K562 (cell line): Measurements from ENCODE around the gene OGDH. TPM values are rescaled to one million over a fixed set of nuclear protein-coding genes. Genes with fewer than 3 reads are reported as not detected.

Experiments
- ATAC-seq: fragments of 200-7000 bp; cut with Tn5 transposase; 3 replicates; pipeline ENCODE4 v1.9.1; 2020; ENCODE audit warnings: moderate library complexity
- BruUV-seq: library from RNA; stranded (reverse); fragments of 400-500 nt; replicated peaks from 2 replicates; lab custom pipeline; 2021; lab: Mats Ljungman, UMichigan
- CTCF ChIA-PET: fragments of 300-600 bp; formaldehyde crosslinking; extraction: SDS; loops from one replicate; lab custom pipeline; 2021; ENCODE audit warnings: low intra/inter-chr PET ratio; lab: Yijun Ruan, JAX
- POLR2A ChIA-PET: fragments of 300-600, 350-650 bp; sonication (Branson Sonifier 250); formaldehyde crosslinking; extraction: SDS; loops from one replicate; lab custom pipeline; 2021; ENCODE audit warnings: antibody characterized with exemption, inconsistent platforms; lab: Yijun Ruan, JAX
- DNase-seq, 4 experiments: peaks; one replicate each; pipeline versions ENCODE4 v3.0.0 to v3.0.0-alpha.2; 2011 to 2018; ENCODE audit warnings: low spot score in 3 of 4, mixed read lengths in 3 of 4; ENCODE audit errors: extremely low read depth in 1 of 4
- FAIRE-seq: peaks from 2 replicates; lab custom pipeline; 2011; peaks lifted over from hg19 to GRCh38; lab: Jason Lieb, UNC
- H2AFZ ChIP-seq: 2 replicates; pipeline ENCODE4 v1.6.0; 2011; ENCODE audit warnings: low read depth, low read length, control low read depth, inconsistent platforms
- H3K27ac ChIP-seq: fragments of 200-600 bp; 3 replicates; pipeline ENCODE4 v1.8.0; 2011; ENCODE audit warnings: low read depth, mild to moderate bottlenecking, control low read depth, inconsistent platforms, low read length, moderate library complexity, mixed read lengths; ENCODE audit errors: extremely low read depth
- H3K27me3 ChIP-seq, 2 experiments: fragments of 300-600 bp in 1 of 2; 2 replicates in 1 of 2; 3 replicates in 1 of 2; pipeline versions ENCODE4 v1.6.0 to v1.8.0; 2011; ENCODE audit warnings: inconsistent platforms in 2 of 2, low read length in 2 of 2, mild to moderate bottlenecking in 1 of 2, mixed read lengths in 1 of 2, moderate library complexity in 1 of 2; ENCODE audit not compliant: control insufficient read depth in 2 of 2, insufficient read depth in 2 of 2
- H3K36me3 ChIP-seq: fragments of 300-600 bp; 3 replicates; pipeline ENCODE4 v1.8.0; 2011; ENCODE audit warnings: mild to moderate bottlenecking, low read length, inconsistent platforms; ENCODE audit not compliant: control insufficient read depth, insufficient read depth
- H3K4me1 ChIP-seq, 2 experiments: fragments of 200-600 bp in 1 of 2; replicated peaks in 1 of 2; 2 replicates in 1 of 2; 3 replicates in 1 of 2; pipeline versions ENCODE4 v1.5.1 to v1.8.0; 2011; ENCODE audit warnings: inconsistent platforms in 2 of 2, low read length in 2 of 2, mild to moderate bottlenecking in 1 of 2, mixed read lengths in 1 of 2, moderate library complexity in 1 of 2; ENCODE audit not compliant: control insufficient read depth in 2 of 2, insufficient read depth in 2 of 2
- H3K4me2 ChIP-seq: 2 replicates; pipeline ENCODE4 v1.6.1; 2011; ENCODE audit warnings: low read length, control low read depth, inconsistent platforms, mixed read lengths; ENCODE audit not compliant: insufficient read depth
- H3K4me3 ChIP-seq: fragments of 200-600 bp; sonication (generic), shearing (Covaris generic); 2 replicates; pipeline ENCODE4 v1.5.1; 2016; ENCODE audit warnings: control low read depth, inconsistent platforms
- H3K79me2 ChIP-seq: fragments of 200-600 bp; 3 replicates; pipeline ENCODE4 v1.8.0; 2011; ENCODE audit warnings: low read length, inconsistent platforms; ENCODE audit not compliant: control insufficient read depth, insufficient read depth
- H3K9ac ChIP-seq, 2 experiments: 2 replicates each; pipeline versions ENCODE4 v1.6.0 to v1.6.1; 2011; ENCODE audit warnings: low read depth in 2 of 2, low read length in 2 of 2, control low read depth in 1 of 2, inconsistent platforms in 1 of 2, mild to moderate bottlenecking in 1 of 2, mixed read lengths in 1 of 2; ENCODE audit not compliant: insufficient read depth in 1 of 2
- H3K9me1 ChIP-seq: one replicate; pipeline ENCODE4 v1.6.0; 2011; ENCODE audit warnings: inconsistent platforms, mild to moderate bottlenecking, low read length, moderate library complexity; ENCODE audit not compliant: control insufficient read depth, insufficient read depth
- H3K9me3 ChIP-seq: replicated peaks from 2 replicates; pipeline ENCODE4 v1.5.1; 2011; ENCODE audit warnings: low read depth, low read length, inconsistent platforms; ENCODE audit not compliant: control insufficient read depth, insufficient read depth
- H4K20me1 ChIP-seq: replicated peaks from 2 replicates; pipeline ENCODE4 v1.6.1; 2011; ENCODE audit warnings: low read length, inconsistent platforms, mixed read lengths; ENCODE audit not compliant: control insufficient read depth, insufficient read depth
- RERE ChIP-seq: sonication (generic); formaldehyde crosslinking; IDR thresholded peaks from 2 replicates; pipeline ENCODE4 v1.8.0; 2023; ENCODE audit warnings: missing genetic modification reagents, mild to moderate bottlenecking, borderline replicate concordance
- TEAD1 ChIP-seq, 2 experiments: fragments of 450-650 bp in 1 of 2; sonication (generic) in 1 of 2; formaldehyde crosslinking; IDR thresholded peaks; 2 replicates each; pipeline versions ENCODE4 v1.4.0 to v1.8.0; 2020 to 2022; ENCODE audit warnings: mild to moderate bottlenecking in 2 of 2, missing genetic modification reagents in 1 of 2
- ZBTB40 ChIP-seq, 2 experiments: fragments of 450-650 bp in 1 of 2; sonication (generic) in 1 of 2; formaldehyde crosslinking in 1 of 2; IDR thresholded peaks; 2 replicates each; pipeline versions ENCODE4 v1.7.1 to v1.9.0; 2016 to 2022; ENCODE audit warnings: inconsistent platforms in 1 of 2, mild to moderate bottlenecking in 1 of 2, missing genetic modification reagents in 1 of 2
- WGBS: fragments of 100-300 bp; shearing (Covaris generic); methylation state at CpG from one replicate; pipeline ENCODE4 v1.1.6; 2016; ENCODE audit warnings: low coverage, mixed read lengths; ENCODE audit not compliant: insufficient coverage; ENCODE audit errors: missing lambda C conversion rate; 5-methylcytosine and 5-hydroxymethylcytosine counted together
- in situ Hi-C: fragments of 300-500 bp; cut with MboI; formaldehyde crosslinking; loops from 4 replicates; pipeline ENCODE4 v1.15.0; 2018; ENCODE audit warnings: inconsistent platforms, mixed read lengths
- intact Hi-C: fragments of 100-400 bp; cut with micrococcal nuclease; formaldehyde crosslinking; loops from 2 replicates; pipeline ENCODE4 v1.14.2; 2022
- polyA plus RNA-seq, 8 experiments: library from polyadenylated mRNA; depleted of rRNA in 4 of 8; stranded (reverse) in 5 of 8; unstranded in 3 of 8; fragments of >200 nt; fragmentation: Nextera tagmentation in 2 of 8; fragmentation: Illumina TruSeq in 1 of 8; extraction: Ambion mirVana in 2 of 8; extraction: Trizol in 1 of 8; gene quantifications; 2 replicates each; pipeline versions ENCODE4 v1.2.1 to v1.2.3, GENCODE V29; 2011 to 2014; ENCODE audit warnings: inconsistent platforms in 1 of 8, missing spikeins in 1 of 8
- total RNA-seq, 7 experiments: library from RNA; depleted of rRNA in 6 of 7; stranded (reverse); fragments of >200 nt in 6 of 7; fragmentation: Illumina TruSeq in 2 of 7; extraction: Trizol in 2 of 7; gene quantifications; 2 replicates each; pipeline versions ENCODE4 v1.2.1 to v1.2.3, GENCODE V29; 2011 to 2021; ENCODE audit warnings: low replicate concordance in 1 of 7

The OGDH gene
- total and polyA plus RNA-seq, 9 of the 15 experiments (the other 6 are each of a cell fraction or from before 2014, with no cell fraction given): 3.1 to 80.3 (median 23.5) TPM

GRCh38 chr7:44750921-44751571 lies 144.6 kb downstream of the OGDH start:
- no peak overlapping the region for H2AFZ ChIP-seq
- FAIRE-seq: no peak
- no peak for ATAC-seq
- CTCF ChIA-PET: no interaction called here
- no peak overlapping the region for H3K27ac ChIP-seq
- no TSS peak for BruUV-seq
- H3K79me2 ChIP-seq: peaks cover 57% of the 10 kb centered on the region
- intact Hi-C loops (no loop called here), in situ Hi-C loops (no loop called here)
- H3K4me3 ChIP-seq: no peak overlapping the region
- no peaks in the 10 kb centered on the region for H3K9me3 ChIP-seq
- peaks cover 14% of the 10 kb centered on the region for H4K20me1 ChIP-seq
- H3K27me3 ChIP-seq: no peaks in the 10 kb centered on the region
- no peaks in the 10 kb centered on the region for H3K9me1 ChIP-seq
- peaks cover 26% of the 10 kb centered on the region in 2 experiments; a peak in 4 of 5 replicates for H3K4me1 ChIP-seq
- POLR2A ChIA-PET: interaction anchor here (0.6 to 1.1 kb wide), 3 partner anchors 11 to 257 kb away, joined by 3 to 4 read pairs (median 3); no protein-coding TSS in a partner anchor
- peak in 2 of 4 experiments; percentile 10 to 45 for DNase-seq
- WGBS: 48% methylated on average over 6 of the region's 6 CpGs
- H3K36me3 ChIP-seq: peaks cover 19% of the 10 kb centered on the region; the same call in 2 of the 3 replicates
- peak overlapping the region in 1 of 2 experiments; percentile 53; a peak in 2 of 4 replicates for H3K9ac ChIP-seq
- no peak overlapping the region for H3K4me2 ChIP-seq
- no peak for TF ChIP-seq RERE (CRISPR knock-in tag)
- TF ChIP-seq TEAD1 (CRISPR knock-in tag; IDR thresholded peaks at IDR 0.05): no peak
- no peak for TF ChIP-seq ZBTB40 (IDR thresholded peaks at IDR 0.05)
- TF ChIP-seq ZBTB40 (CRISPR knock-in tag; IDR thresholded peaks at IDR 0.05): no peak
